GM12874 (cell line): Measurements from ENCODE around the gene CFAP45.

Experiments
- CTCF ChIP-seq: IDR thresholded peaks from 2 replicates; pipeline ENCODE4 v1.5.1; 2011; ENCODE audit warnings: low read depth, mild to moderate bottlenecking, control low read depth, low read length, moderate library complexity; ENCODE audit not compliant: insufficient read depth

CFAP45 gene

GRCh38 chr1:159828176-159828575 is 71.8 kb downstream of the CFAP45 start:
- no peak for TF ChIP-seq CTCF

GRCh38 chr1:159827549-159827948 is 72.4 kb downstream of the CFAP45 start:
- TF ChIP-seq CTCF, result no peak

DNA sequence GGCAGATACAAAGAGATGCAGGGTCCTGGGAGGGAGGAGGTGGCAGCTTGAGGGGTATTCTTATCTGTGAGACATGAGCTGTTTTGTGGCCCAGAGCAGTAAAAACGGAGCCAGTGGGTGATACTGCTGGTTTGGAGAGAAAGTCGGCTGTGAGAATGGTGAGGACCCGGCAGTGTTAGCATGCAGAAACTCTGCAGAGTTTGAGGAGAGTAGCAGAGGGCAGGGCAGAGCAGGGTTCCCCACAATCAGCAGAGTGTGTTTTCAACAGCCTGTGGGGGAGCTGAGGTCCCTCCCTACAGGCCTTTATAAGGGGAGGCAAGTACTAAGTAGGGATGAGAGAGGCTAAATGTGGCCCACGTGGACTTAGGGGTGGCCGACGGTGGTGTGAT is 72.9 kb downstream of the CFAP45 start:
- TF ChIP-seq CTCF, result no peak

DNA sequence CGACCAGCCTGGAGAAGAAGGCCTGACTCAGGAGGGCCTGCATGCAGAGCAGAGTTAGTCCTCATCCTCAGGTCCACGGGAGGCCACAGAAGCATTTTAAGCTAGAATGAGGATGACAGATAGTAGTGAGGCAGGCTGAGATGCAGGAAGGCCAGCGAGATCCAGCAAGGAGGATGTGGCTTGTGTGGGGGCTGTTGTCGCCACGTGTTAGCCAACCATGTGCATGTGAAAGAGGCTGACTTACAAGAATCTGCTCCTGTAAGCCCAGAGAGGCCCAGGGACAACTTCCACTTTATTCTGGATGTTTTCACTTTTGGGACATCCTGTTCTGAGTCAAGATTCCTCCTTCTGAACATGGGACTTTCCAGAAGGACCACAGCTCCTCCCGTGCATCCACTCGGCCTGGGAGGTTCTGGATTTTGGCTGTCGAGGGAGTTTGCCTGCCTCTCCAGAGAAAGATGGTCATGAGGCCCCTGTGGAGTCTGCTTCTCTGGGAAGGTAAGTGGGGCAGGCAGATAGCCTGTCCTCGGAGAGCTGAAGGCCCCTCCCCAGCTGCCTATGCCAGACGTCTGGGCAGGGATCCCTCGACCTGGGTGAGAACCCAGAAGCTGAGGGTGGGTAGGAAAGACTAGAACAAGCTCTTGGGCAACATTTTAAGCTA is 73.4 kb downstream of the CFAP45 start, which contains the start of gene SLAMF8:
Gene SLAMF8, plus strand, starts transcription at position 433 of the 661 bp plus-strand sequence. Its CDS starts 26 bp downstream, at position 459.
- TF ChIP-seq CTCF, result no peak

DNA sequence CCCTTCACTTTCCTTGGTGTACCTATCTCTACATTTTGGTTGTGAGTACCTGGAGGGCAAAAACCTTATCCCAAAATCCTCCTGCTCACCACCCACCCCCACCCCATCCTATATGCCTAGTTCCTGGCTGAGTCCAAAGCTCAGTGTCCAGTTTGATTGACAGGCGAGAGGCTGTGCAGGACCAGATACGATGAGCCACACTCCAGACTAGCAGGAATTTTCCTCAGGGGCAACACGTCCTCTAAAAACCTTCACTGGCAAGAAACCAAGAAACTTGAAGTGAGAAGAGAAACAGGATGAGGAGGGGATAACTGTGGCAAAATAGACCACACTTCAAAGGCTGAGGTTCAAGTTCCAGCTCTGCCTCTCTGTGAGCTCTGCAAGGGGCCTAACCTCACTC is 74.4 kb downstream of the CFAP45 start:
- TF ChIP-seq CTCF, result no peak

- no peak for TF ChIP-seq CTCF
Observed at GRCh38 chr1:159823406-159823805, 76.6 kb downstream of the CFAP45 start.
